H9 (cell line): ENCODE data around the gene EIF3K. TPM values are rescaled to one million over a fixed set of nuclear protein-coding genes. Genes with fewer than 3 reads are reported as not detected.

ENCODE experiments used
- DNase-seq: peaks from one replicate; pipeline ENCODE4 v3.0.0-alpha.2; 2017
- H2AFZ ChIP-seq: one replicate; pipeline ENCODE4 v1.6.1; 2013; ENCODE audit warnings: mild to moderate bottlenecking, low read length, control low read depth, moderate library complexity
- H2AK5ac ChIP-seq: 2 replicates; pipeline ENCODE4 v1.6.1; 2013; ENCODE audit warnings: low read length, control low read depth, mixed read lengths; ENCODE audit not compliant: insufficient read length
- H2BK120ac ChIP-seq: one replicate; pipeline ENCODE4 v1.6.1; 2013; ENCODE audit warnings: low read depth, mild to moderate bottlenecking, low read length, control low read depth, inconsistent platforms; ENCODE audit not compliant: poor library complexity, severe bottlenecking
- H2BK12ac ChIP-seq: 2 replicates; pipeline ENCODE4 v1.6.1; 2013; ENCODE audit warnings: low read length, control low read depth, mixed read lengths, low read depth; ENCODE audit not compliant: insufficient read length
- H2BK15ac ChIP-seq: 2 replicates; pipeline ENCODE4 v1.6.1; 2013; ENCODE audit warnings: low read depth, low read length, control low read depth
- H2BK20ac ChIP-seq: one replicate; pipeline ENCODE4 v1.6.1; 2013; ENCODE audit warnings: low read depth, mild to moderate bottlenecking, low read length, control low read depth, inconsistent platforms; ENCODE audit not compliant: poor library complexity, severe bottlenecking
- H2BK5ac ChIP-seq: 2 replicates; pipeline ENCODE4 v1.6.1; 2013; ENCODE audit warnings: low read length, control low read depth, mixed read lengths; ENCODE audit not compliant: insufficient read length
- H3K14ac ChIP-seq: 2 replicates; pipeline ENCODE4 v1.6.1; 2013; ENCODE audit warnings: low read length, control low read depth; ENCODE audit not compliant: insufficient read depth
- H3K18ac ChIP-seq: 2 replicates; pipeline ENCODE4 v1.6.1; 2013; ENCODE audit warnings: low read depth, mild to moderate bottlenecking, mixed read lengths, low read length, control low read depth; ENCODE audit not compliant: insufficient read length
- H3K23ac ChIP-seq: 2 replicates; pipeline ENCODE4 v1.6.1; 2013; ENCODE audit warnings: low read length, control low read depth, mixed read lengths, low read depth; ENCODE audit not compliant: insufficient read length
- H3K23me2 ChIP-seq: 2 replicates; pipeline ENCODE4 v1.6.1; 2013; ENCODE audit warnings: low read depth, mild to moderate bottlenecking, mixed read lengths, low read length, control low read depth; ENCODE audit not compliant: insufficient read length, poor library complexity, severe bottlenecking
- H3K27ac ChIP-seq: 2 replicates; pipeline ENCODE4 v1.5.1; 2013; ENCODE audit warnings: low read length, control low read depth, mixed read lengths, low read depth; ENCODE audit not compliant: insufficient read length
- H3K27me3 ChIP-seq: 2 replicates; pipeline ENCODE4 v1.6.1; 2013; ENCODE audit warnings: low read length, control low read depth, inconsistent platforms; ENCODE audit not compliant: insufficient read depth
- H3K4ac ChIP-seq: 2 replicates; pipeline ENCODE4 v1.6.1; 2013; ENCODE audit warnings: low read depth, mild to moderate bottlenecking, control low read depth, inconsistent platforms, low read length, moderate library complexity
- H3K4me1 ChIP-seq: 2 replicates; pipeline ENCODE4 v1.6.1; 2013; ENCODE audit warnings: low read length, control low read depth, inconsistent platforms; ENCODE audit not compliant: insufficient read depth
- H3K4me2 ChIP-seq: 2 replicates; pipeline ENCODE4 v1.6.1; 2013; ENCODE audit warnings: low read length, control low read depth, mixed read lengths; ENCODE audit not compliant: insufficient read length, insufficient read depth
- H3K56ac ChIP-seq: 2 replicates; pipeline ENCODE4 v1.6.1; 2013; ENCODE audit warnings: low read depth, mild to moderate bottlenecking, mixed read lengths, low read length, control low read depth; ENCODE audit not compliant: insufficient read length
- H3K79me1 ChIP-seq: 2 replicates; pipeline ENCODE4 v1.6.1; 2013; ENCODE audit warnings: low read depth, mild to moderate bottlenecking, moderate library complexity, low read length, control low read depth, inconsistent platforms; ENCODE audit not compliant: insufficient read depth, poor library complexity, severe bottlenecking
- H3K79me2 ChIP-seq: 2 replicates; pipeline ENCODE4 v1.6.1; 2013; ENCODE audit warnings: low read length, control low read depth, inconsistent platforms; ENCODE audit not compliant: insufficient read depth
- H3K9ac ChIP-seq: 2 replicates; pipeline ENCODE4 v1.6.1; 2013; ENCODE audit warnings: low read length, control low read depth, mixed read lengths; ENCODE audit not compliant: insufficient read length; ENCODE audit errors: extremely low read depth
- H3K9me3 ChIP-seq: one replicate; pipeline ENCODE4 v1.6.1; 2013; ENCODE audit warnings: low read depth, low read length, inconsistent platforms; ENCODE audit not compliant: control insufficient read depth
- H3T11ph ChIP-seq: one replicate; pipeline ENCODE4 v1.6.1; 2013; ENCODE audit warnings: mild to moderate bottlenecking, low read length, control low read depth, inconsistent platforms
- H4K20me1 ChIP-seq: one replicate; pipeline ENCODE4 v1.6.1; 2013; ENCODE audit not compliant: control insufficient read depth, insufficient read length, insufficient read depth
- H4K5ac ChIP-seq: 2 replicates; pipeline ENCODE4 v1.6.1; 2013; ENCODE audit warnings: low read depth, mild to moderate bottlenecking, mixed read lengths, low read length, control low read depth; ENCODE audit not compliant: insufficient read length
- H4K8ac ChIP-seq: replicated peaks from 2 replicates; pipeline ENCODE4 v1.6.1; 2013; ENCODE audit warnings: low read length, control low read depth, mixed read lengths, low read depth; ENCODE audit not compliant: insufficient read length
- H4K91ac ChIP-seq: 2 replicates; pipeline ENCODE4 v1.6.1; 2013; ENCODE audit warnings: low read depth, mild to moderate bottlenecking, moderate library complexity, mixed read lengths, low read length, control low read depth; ENCODE audit not compliant: insufficient read length
- H3K27ac Mint-ChIP-seq, 3 experiments: 2 replicates in 2 of 3; 3 replicates in 1 of 3; pipeline ENCODE4 v1.8.0; 2020 to 2021; ENCODE audit warnings: mixed read lengths in 3 of 3, mild to moderate bottlenecking in 1 of 3, moderate library complexity in 1 of 3
- H3K27me3 Mint-ChIP-seq: 2 replicates; pipeline ENCODE4 v1.8.0; 2021; ENCODE audit warnings: low read depth, mild to moderate bottlenecking, moderate library complexity, mixed read lengths
- H3K36me3 Mint-ChIP-seq, 3 experiments: 2 replicates in 2 of 3; 3 replicates in 1 of 3; pipeline ENCODE4 v1.8.0; 2020 to 2021; ENCODE audit warnings: low read depth in 3 of 3, mixed read lengths in 3 of 3; ENCODE audit not compliant: insufficient read depth in 1 of 3
- H3K4me1 Mint-ChIP-seq, 2 experiments: 2 replicates each; pipeline ENCODE4 v1.8.0; 2020; ENCODE audit warnings: mixed read lengths in 2 of 2
- H3K4me3 Mint-ChIP-seq, 2 experiments: 2 replicates in 1 of 2; 3 replicates in 1 of 2; pipeline ENCODE4 v1.8.0; 2020 to 2021; ENCODE audit warnings: mild to moderate bottlenecking in 2 of 2, mixed read lengths in 2 of 2, moderate library complexity in 1 of 2
- H3K9me3 Mint-ChIP-seq, 2 experiments: 2 replicates in 1 of 2; 3 replicates in 1 of 2; pipeline ENCODE4 v1.8.0; 2020; ENCODE audit warnings: mild to moderate bottlenecking in 2 of 2, mixed read lengths in 2 of 2, moderate library complexity in 1 of 2
- WGBS: extraction: QIAGEN DNeasy Blood & Tissue Kit; methylation state at CpG from one replicate; pipeline ENCODE4 v1.1.7; 2013; ENCODE audit warnings: missing lambda C conversion rate, low lambda C conversion rate, mixed read lengths; ENCODE audit not compliant: insufficient read length; ENCODE audit errors: extremely low coverage; 5-methylcytosine and 5-hydroxymethylcytosine counted together
- total RNA-seq: library from RNA; stranded (reverse); gene quantifications from 2 replicates; pipeline ENCODE4 v1.2.1, GENCODE V29; 2021
- TF ChIP-seq, protein P1 (sequence below): fragments of 200-600 bp; sonication (generic); conservative IDR thresholded peaks from 3 replicates; pipeline ENCODE4 v1.8.0; 2021; ENCODE audit warnings: antibody characterized with exemption, mild to moderate bottlenecking

EIF3K gene
- total RNA-seq, 1 experiment from 2014 or later: 345 TPM

DNA sequence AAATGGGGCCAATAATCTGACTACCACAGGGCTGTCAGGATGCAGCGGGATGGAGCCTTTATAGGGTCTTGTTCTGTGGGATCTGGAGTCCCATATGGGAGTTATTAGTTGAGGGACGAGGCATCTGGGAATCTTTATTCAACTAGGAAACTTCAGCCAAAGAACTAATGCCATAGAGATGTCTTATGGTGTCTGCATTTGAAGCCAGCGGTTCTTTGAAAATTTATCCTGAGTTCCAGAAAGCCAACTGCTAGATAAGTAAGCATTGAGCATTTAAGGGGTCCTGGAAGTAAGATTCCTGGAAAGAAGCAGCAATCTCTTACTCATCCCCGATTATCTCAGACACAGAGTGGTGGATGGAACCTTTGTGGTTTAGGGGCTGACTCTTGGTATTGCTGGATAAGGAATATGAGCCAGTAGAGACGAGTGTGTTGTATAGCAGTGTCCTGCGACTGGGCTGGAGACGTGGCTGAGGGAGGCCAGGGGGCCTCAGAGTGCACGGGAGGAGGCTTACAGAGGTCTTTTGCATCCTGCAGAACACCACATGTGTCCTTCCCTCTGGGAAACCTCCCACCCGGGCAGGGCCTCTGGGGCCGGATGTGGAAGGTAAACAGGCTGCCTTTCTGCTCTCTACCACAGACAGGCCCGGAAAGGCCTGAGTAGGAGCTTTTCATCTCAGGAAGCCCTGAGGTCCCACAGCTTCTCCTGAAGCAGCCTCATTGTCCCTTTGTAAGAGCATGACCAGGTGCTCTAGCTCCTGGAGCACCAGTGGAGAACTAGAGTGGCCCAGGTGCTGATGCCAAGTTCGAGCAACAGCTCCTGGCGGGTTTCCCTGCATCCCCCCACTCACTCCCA, 57.3 kb downstream of the EIF3K start:
- peaks cover 12 to 25% (median 22%) of the 10 kb centered on the region in 3 experiments; a peak in 6 of 7 replicates for H3K36me3 Mint-ChIP-seq
- WGBS: no CpG with 5 or more reads among the region's 13 CpGs
- no peaks in the 10 kb centered on the region for H3K27me3 Mint-ChIP-seq
- H4K5ac ChIP-seq: no peak overlapping the region
- peak overlapping the region; percentile 77 to 89 (median 89); a peak in 5 of 7 replicates for H3K27ac Mint-ChIP-seq
- no peaks in the 10 kb centered on the region; a peak in 1 of 5 replicates for H3K9me3 Mint-ChIP-seq
- no peaks in the 10 kb centered on the region for H3K23me2 ChIP-seq
- no peak overlapping the region for H3K4me3 Mint-ChIP-seq
- H3K27ac ChIP-seq: no peak overlapping the region
- no peak overlapping the region; the same call in 1 of the 2 replicates for H3K14ac ChIP-seq
- no peak overlapping the region for H2BK5ac ChIP-seq
- no peak overlapping the region for H3K56ac ChIP-seq
- no peak overlapping the region for H2AFZ ChIP-seq
- peaks cover 2% of the 10 kb centered on the region; the same call in 1 of the 2 replicates for H3K4me1 ChIP-seq
- H2BK12ac ChIP-seq: no peak overlapping the region
- H3K4me2 ChIP-seq: no peak overlapping the region
- peaks cover 44% of the 10 kb centered on the region; the same call in 1 of the 2 replicates for H3K79me2 ChIP-seq
- no peak overlapping the region for H4K91ac ChIP-seq
- peaks cover 50 to 58% of the 10 kb centered on the region in 2 experiments for H3K4me1 Mint-ChIP-seq
- peak overlapping the region; percentile 56 for H3K18ac ChIP-seq
- no peak overlapping the region for H3K23ac ChIP-seq
- no peaks in the 10 kb centered on the region for H3K9me3 ChIP-seq
- H4K8ac ChIP-seq: no peak overlapping the region
- H3K4ac ChIP-seq: no peak overlapping the region
- H2AK5ac ChIP-seq: no peak overlapping the region
- H3K9ac ChIP-seq: no peak overlapping the region
- DNase-seq: no peak
- H2BK15ac ChIP-seq: no peak overlapping the region
- H3K79me1 ChIP-seq: peaks cover 2% of the 10 kb centered on the region
- H2BK120ac ChIP-seq: no peak overlapping the region
- no peak overlapping the region for H3T11ph ChIP-seq
- H3K27me3 ChIP-seq: no peaks in the 10 kb centered on the region
- no peaks in the 10 kb centered on the region for H4K20me1 ChIP-seq
- TF ChIP-seq, protein P1, sequence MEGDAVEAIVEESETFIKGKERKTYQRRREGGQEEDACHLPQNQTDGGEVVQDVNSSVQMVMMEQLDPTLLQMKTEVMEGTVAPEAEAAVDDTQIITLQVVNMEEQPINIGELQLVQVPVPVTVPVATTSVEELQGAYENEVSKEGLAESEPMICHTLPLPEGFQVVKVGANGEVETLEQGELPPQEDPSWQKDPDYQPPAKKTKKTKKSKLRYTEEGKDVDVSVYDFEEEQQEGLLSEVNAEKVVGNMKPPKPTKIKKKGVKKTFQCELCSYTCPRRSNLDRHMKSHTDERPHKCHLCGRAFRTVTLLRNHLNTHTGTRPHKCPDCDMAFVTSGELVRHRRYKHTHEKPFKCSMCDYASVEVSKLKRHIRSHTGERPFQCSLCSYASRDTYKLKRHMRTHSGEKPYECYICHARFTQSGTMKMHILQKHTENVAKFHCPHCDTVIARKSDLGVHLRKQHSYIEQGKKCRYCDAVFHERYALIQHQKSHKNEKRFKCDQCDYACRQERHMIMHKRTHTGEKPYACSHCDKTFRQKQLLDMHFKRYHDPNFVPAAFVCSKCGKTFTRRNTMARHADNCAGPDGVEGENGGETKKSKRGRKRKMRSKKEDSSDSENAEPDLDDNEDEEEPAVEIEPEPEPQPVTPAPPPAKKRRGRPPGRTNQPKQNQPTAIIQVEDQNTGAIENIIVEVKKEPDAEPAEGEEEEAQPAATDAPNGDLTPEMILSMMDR: no peak
- H2BK20ac ChIP-seq: no peak overlapping the region
